Fibroblast of skin of back (primary cell): ENCODE results near the gene FSD1.
"Not testable (repeated sequence)": the region's sequence is repeated elsewhere in the genome, so short reads cannot be mapped to it uniquely, and the experiment has no call there.

Experiments used
- DNase-seq: peaks from one replicate; pipeline ENCODE4 v3.0.0-alpha.2; 2013

The FSD1 gene

DNA sequence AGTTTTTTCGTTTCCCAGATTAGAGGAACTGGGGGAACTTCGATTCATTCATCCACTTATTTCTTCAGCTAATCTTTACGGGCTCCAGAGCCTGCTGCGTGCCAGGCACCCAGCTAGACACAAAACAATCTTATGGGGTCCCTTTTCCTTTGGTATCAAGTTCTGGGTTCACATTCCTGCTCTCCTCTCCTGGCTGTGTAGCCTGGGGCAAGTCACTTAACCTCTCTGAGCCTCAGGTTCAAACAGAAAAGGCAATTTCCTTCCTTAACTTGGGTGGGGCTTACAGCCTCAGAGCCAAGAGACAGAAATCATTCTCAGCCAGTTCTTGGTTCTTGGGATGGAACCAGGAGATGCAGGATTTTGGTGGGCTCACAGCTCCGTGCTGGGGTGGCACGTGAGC lies 19.4 kb upstream of the FSD1 start:
- no peak for DNase-seq

DNA sequence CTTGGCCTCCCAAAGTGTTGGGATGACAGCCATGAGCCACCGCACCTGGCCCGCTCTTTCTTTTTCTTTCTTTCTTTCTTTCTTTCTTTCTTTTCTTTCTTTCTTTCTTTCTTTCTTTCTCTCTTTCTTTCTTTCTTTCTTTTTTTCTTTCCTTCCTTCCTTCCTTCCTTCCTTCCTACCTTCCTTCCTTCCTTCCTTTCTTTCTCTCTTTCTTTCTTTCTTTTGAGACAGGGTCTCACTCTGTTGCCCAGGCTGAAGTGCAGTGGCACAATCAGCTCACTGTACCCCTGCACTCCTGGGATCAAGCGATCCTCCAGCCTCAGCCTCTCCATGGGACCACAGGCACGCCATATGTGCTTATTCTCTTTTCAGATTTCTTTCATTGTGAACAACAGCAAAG lies 18.3 kb upstream of the FSD1 start:
- DNase-seq: not testable (repeated sequence)

DNA sequence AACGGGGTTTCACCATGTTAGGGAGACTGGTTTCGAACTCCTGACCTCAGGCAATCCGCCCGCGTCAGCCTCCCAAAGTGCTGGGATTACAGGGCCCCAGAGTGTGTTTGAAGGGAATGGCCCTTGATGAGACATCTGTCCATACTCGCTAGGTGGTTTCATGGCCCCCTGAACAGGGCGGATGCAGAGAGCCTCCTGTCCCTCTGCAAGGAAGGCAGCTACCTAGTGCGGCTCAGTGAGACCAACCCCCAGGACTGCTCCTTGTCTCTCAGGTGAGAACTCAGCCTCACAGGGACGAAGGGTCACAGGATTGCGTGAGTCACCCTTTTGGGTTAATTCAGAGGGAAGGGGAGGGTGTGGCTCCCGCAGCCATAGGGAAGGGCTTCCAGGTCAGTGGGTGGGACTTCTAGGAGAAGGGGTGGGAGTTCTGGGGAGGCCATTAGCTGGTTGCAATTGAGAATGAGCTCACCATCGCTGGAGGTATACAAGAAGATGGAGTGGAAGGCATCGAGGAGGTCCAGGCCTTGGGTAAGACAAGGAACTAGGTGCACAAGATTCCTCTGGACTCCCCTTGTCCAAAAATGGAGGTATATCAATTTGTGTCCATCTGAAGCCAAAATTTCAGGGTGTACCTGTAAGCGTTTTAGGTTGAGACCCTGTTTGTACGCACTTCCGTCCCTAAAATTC lies 16.2 kb upstream of the FSD1 start:
- DNase-seq: no peak

DNA sequence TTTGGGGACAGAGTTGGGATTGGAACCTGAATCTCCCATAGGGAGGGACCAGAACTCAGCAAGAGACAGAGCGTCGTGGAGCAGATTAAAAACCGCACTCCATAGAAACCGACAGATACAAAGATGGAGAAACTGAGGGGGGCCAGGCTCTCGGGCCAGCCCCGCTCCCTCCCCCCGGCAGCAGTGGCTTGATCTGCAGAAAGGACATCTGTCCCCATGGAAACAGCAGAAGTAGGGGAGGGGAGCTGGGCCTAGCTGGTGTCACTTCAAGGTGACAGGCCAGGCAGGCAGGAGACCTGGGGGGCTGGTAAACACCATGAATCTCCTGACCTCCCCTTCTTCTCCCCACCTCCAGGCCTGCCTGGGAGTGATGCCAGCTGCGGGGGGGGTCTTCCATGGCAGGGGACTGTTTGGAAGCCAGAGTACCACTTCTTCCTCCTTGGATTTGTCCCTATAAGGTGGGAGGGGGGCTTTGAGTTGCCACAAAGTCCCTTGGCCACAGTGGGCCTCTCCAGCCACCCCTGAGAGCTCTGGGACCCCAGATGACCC lies 13.1 kb upstream of the FSD1 start:
- no peak for DNase-seq

DNA sequence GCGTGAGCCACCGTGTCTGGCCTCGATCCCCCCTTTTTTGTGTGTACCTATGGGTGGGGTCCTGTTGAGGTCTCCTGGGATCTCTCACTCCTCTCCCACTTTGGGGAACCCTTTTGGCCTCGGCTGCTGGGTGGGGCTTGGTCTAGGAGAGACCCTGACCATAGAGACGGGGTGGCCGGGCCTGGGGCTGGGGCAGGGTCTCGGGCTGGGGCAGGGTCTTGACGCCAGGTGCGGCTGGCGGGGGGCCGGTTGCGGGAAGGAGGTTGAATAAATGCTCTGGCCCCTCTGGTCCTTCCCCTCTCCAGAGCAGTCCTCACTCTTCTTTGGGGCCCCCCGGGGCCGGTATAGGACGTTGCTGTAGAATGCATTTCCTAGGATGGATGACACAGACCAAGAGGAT lies 11.9 kb upstream of the FSD1 start:
- no peak for DNase-seq

GRCh38 chr19:4294389-4294788 lies 10.0 kb upstream of the FSD1 start:
- no peak for DNase-seq

GRCh38 chr19:4295972-4296771 lies 8.2 kb upstream of the FSD1 start:
- no peak for DNase-seq

- no peak for DNase-seq
Observed at GRCh38 chr19:4297901-4298809, 6.2 kb upstream of the FSD1 start.

- DNase-seq: no peak
Observed at GRCh38 chr19:4298810-4299550, 5.4 kb upstream of the FSD1 start.

- DNase-seq: no peak
Observed at GRCh38 chr19:4300589-4300988, 3.8 kb upstream of the FSD1 start.

- DNase-seq: no peak
Observed at GRCh38 chr19:4301590-4302242, 2.7 kb upstream of the FSD1 start.

DNA sequence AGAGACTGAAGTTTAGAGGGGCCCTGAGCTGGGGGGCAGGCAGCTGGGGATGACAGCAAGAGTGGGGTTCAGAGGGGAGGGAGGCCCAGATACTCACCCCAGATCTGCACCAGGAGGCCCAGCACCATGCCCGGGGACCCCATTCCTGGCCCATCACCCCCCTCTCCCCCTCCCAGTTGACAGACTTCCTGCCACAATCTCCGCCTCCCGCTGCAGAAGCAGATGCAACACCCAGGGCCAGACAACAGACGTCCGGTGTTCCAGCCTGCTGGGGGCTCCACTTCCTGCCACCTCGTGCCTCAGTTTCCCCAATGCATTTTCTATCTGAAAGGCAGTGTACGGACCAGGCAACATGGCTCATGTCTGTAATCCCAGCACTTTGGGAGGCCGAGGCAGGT lies 2.2 kb upstream of the FSD1 start, which contains the start of gene TMIGD2:
TMIGD2 (minus strand) TSS at position 147 of the 398 bp plus-strand sequence; CDS start at position 143, 4 bp downstream.
- no peak for DNase-seq

DNA sequence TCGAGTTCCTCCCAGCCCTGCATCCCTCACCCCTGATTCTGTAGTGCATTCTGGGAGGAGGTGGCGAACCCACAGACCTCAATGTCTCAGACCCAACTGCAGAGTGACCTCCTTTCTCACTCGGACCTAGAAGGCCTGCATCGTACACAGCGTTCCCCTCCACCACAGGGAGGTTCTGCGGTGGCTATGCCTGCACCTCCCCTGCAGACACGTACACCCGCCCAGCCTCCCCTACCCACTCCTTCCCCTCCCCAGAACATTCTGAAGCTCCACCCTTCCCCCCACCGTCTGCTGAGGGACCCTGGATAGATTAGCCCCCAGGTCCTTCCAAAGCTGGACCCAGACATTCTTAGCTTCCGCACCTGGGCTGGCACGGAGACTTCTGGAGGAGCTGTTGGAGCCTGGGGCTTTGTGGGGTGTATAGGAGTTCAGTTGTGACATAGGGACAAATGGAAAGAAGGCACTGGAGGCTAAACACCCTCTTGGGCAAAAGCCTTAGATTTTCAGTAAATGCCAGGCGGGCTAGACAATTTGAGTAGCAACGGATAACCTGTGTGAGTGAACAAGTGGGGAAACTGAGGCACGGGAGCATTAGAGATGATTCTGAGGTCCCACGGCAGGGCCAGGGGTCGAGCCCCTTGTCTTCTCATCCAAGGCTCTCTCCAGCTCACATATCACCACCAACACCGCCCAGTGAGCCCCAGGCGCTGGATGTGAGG lies 420 bp upstream of the FSD1 start:
- DNase-seq: no peak

DNA sequence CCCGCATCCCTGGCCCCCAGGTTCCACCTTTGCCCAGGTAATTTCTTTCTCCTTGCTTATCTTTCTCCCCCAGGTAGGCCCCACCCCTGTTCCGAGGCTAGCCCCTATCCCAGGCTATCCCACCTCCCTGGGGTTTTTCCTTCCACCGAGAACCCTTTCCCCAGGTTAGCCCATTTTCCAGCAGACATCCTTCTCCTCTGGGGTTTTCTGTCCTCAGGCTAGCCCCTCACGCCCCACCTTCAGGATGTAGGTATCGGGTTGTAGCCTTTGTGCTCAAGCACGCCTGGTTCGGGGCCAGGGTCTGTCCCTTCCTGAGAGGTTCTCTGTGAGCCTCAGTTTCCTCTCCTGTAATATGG lies 837 bp downstream of the FSD1 start:
- DNase-seq: no peak

GRCh38 chr19:4305659-4306058 lies 1.3 kb downstream of the FSD1 start:
- DNase-seq: no peak

- DNase-seq: no peak
Observed at GRCh38 chr19:4310247-4311121, 6.1 kb downstream of the FSD1 start.

GRCh38 chr19:4313847-4314490 lies 9.6 kb downstream of the FSD1 start:
- no peak for DNase-seq

DNA sequence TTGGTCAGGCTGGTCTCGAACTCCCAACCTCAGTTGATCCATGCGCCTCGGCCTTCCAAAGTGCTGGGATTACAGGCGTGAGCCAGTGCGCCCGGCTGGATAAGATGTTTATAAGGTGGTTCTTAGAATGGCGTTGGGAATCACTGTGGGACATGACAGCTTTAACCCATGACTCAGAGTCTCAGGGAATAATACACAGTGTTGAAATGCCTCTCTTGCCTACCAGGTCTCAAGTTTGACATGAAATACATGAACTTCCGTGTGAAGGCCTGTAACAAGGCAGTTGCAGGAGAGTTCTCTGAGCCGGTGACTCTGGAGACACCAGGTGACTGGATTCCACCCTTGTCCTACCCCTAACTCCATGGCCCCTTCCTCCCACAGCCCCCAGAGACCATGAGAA lies 12.6 kb downstream of the FSD1 start:
- no peak for DNase-seq

DNA sequence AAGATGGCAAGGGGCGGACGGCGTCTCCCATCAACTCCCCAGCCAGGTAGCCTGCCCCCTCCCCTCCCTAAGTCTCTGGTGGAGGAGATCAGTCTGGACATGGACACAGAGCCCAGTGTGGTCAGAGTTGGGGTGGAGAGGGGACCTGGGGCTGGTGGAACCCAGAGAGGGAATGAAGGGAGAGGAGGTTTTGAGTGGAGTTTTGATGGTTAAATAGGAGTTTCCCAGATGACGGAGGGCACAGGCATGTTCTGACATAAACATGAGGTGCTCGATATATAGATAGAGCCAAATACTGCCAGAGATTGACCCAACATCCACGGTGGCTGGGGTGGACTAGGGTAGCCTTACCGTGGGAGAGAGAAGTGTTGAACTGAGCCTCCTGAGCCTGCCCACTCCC lies 14.1 kb downstream of the FSD1 start:
- no peak for DNase-seq
